Lower lobe of right lung (tissue), 2 donors: ENCODE results near the gene IDH3G. TPM values are rescaled to one million over a fixed set of nuclear protein-coding genes. Genes with fewer than 3 reads are reported as not detected.

Experiments used
- ATAC-seq, 2 donors: fragments of 200-7000 bp; cut with Tn5 transposase; one replicate each; pipeline ENCODE4 v1.9.1; 2020 to 2022; ENCODE audit warnings: mild to moderate bottlenecking in 2 of 2, moderate library complexity in 2 of 2
- DNase-seq: peaks from one replicate; pipeline ENCODE4 v3.0.0-alpha.2; 2020
- H3K27ac ChIP-seq: fragments of 200-600 bp; one replicate; pipeline ENCODE4 v1.8.0; 2022
- H3K27me3 ChIP-seq: fragments of 200-600 bp; one replicate; pipeline ENCODE4 v1.8.0; 2022; ENCODE audit warnings: low read depth
- H3K36me3 ChIP-seq: fragments of 200-600 bp; one replicate; pipeline ENCODE4 v1.8.0; 2022; ENCODE audit warnings: mild to moderate bottlenecking
- H3K4me1 ChIP-seq: fragments of 200-600 bp; one replicate; pipeline ENCODE4 v1.8.0; 2022
- H3K4me3 ChIP-seq: fragments of 200-600 bp; one replicate; pipeline ENCODE4 v1.8.0; 2022; ENCODE audit warnings: mild to moderate bottlenecking
- H3K9me3 ChIP-seq: fragments of 200-600 bp; one replicate; pipeline ENCODE4 v1.8.0; 2022
- intact Hi-C: fragments of 100-400 bp; cut with DNase I; formaldehyde crosslinking; loops from one replicate; pipeline ENCODE4 v1.11.0; 2022
- total RNA-seq: library from RNA; stranded (reverse); fragmentation: NEBNext Ultra II Directional; extraction: Animal tissue kit (Norgen Biotek cat#: 25700); gene quantifications from one replicate; pipeline ENCODE4 v1.2.1, GENCODE V29; 2021
- TF ChIP-seq, protein P1 (sequence below): fragments of 200-600 bp; IDR thresholded peaks from one replicate; pipeline ENCODE4 v1.8.0; 2022; ENCODE audit warnings: antibody characterized with exemption, mild to moderate bottlenecking
- donor health status: DM: no; HTN: yes; CAD: no; lungs with severe emphysema.

Gene IDH3G
- total RNA-seq, 1 donor from 2014 or later, result 50.1 TPM

DNA sequence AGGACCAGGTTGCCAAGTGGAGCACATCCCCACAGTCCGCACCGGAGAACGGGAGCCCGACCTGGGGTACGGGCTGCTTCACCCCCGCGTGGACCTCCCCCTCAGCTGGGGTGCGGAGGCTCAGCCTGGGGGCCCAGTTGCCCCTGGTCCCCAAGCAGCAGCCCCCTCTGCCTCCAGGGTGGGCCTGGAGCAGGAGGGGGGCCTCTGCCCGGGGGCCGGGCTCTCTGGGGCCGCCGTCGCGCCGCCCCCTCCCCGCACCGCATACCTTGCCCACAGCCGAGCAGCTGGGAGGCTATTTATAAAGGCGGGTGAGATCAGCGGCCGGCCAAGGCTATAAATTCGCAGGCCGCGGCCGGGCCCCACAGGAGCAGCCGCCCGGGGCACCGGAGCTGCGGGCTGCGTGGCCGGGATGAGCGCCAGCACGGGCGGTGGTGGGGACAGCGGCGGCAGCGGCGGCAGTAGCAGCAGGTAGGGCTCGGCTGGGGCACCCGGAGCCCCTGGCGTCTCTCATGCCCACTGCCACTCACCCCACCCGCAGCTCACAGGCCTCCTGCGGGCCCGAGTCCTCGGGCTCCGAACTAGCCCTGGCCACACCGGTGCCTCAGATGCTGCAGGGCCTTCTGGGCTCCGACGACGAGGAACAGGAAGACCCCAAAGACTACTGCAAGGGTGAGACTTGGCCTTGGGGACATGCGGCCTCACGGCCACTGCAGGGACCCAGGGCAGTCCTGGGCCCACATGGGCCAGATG lies 13.3 kb downstream of the IDH3G start, which contains the start of gene SRPK3:
SRPK3 (plus strand) TSS at position 364 of the 750 bp plus-strand sequence; CDS start at position 410, 46 bp downstream.
- Histone ChIP-seq H3K36me3 (peaks cover 9% of the 10 kb centered on the region), H3K4me3 (no peak within 1 kb of the TSS), H3K27me3 (no peaks in the 10 kb centered on the region), H3K27ac (no peak within 1 kb of the TSS), H3K4me1 (peaks cover 11% of the 10 kb centered on the region), H3K9me3 (no peaks in the 10 kb centered on the region)
- ATAC-seq (peak in 1 of 2 donors; percentile 12), DNase-seq (no peak)
- intact Hi-C loops, result no loop called here
- TF ChIP-seq, protein P1, sequence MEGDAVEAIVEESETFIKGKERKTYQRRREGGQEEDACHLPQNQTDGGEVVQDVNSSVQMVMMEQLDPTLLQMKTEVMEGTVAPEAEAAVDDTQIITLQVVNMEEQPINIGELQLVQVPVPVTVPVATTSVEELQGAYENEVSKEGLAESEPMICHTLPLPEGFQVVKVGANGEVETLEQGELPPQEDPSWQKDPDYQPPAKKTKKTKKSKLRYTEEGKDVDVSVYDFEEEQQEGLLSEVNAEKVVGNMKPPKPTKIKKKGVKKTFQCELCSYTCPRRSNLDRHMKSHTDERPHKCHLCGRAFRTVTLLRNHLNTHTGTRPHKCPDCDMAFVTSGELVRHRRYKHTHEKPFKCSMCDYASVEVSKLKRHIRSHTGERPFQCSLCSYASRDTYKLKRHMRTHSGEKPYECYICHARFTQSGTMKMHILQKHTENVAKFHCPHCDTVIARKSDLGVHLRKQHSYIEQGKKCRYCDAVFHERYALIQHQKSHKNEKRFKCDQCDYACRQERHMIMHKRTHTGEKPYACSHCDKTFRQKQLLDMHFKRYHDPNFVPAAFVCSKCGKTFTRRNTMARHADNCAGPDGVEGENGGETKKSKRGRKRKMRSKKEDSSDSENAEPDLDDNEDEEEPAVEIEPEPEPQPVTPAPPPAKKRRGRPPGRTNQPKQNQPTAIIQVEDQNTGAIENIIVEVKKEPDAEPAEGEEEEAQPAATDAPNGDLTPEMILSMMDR, result no peak

DNA sequence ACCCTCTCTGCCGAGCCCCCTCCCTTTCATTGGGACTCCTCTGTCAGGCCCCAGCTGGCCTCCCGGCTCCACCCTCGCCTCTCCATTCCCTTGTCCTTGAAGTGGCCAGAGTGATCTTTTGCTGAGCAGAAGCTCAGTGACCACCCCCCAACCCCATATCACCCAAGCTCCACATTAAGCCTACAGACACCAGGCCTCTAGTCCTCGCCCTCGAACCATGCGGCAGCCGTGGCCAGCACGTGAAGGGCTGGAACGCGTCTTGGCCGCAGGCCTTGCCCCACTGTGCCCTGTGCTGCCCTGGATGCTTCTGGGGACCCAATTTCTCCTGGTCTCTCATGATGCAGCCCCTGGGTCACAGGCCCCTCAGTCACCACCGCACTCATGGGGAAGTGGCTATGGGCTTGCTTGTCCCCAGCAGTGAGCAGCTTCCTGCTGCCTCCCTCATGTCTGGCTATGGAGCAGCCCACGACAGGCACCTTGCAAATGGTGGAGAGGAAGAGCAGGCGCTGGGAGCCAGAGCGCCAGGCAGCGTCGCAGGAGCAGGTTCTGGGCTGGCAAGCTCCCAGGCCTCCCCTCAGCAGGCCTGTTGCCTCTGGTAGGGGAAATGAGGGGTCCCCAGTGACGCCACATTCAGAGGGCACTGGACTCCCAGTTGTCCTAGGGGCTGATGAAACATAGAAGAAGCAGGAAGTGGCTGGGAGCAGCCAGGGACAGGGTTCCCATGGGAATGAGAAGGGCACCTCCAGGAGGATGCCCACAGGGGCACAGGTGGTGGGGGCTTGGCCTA lies 14.1 kb downstream of the IDH3G start:
- TF ChIP-seq, protein P1, result no peak
- Histone ChIP-seq H3K4me3 (no peak overlapping the region), H3K9me3 (no peaks in the 10 kb centered on the region), H3K36me3 (peaks cover 1% of the 10 kb centered on the region), H3K27ac (no peak overlapping the region), H3K4me1 (peaks cover 11% of the 10 kb centered on the region), H3K27me3 (no peaks in the 10 kb centered on the region)
- intact Hi-C loops, result no loop called here
- ATAC-seq (no peak), DNase-seq (no peak)

DNA sequence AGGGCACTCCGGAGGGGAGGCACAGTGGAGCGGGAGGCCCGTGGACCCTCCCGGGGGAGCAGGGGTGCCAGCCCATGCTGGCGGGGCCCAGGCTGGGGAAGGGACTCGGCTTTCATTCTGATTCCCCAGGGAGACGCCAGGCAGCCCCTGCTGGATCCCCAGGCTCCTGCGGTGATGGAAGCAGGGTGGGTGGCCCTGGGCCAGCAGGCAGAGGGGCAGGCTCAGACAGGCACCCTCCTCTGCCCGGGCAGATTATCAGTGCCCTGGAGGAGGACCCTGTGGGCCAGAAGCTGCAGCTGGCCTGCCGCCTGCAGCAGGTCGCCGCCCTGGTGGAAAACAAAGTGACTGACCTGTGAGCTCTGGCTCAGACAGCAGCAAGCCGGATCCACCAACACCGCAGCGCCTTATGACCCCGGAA lies 15.5 kb downstream of the IDH3G start:
- Histone ChIP-seq H3K4me1 (peaks cover 11% of the 10 kb centered on the region), H3K4me3 (no peak overlapping the region), H3K27ac (no peak overlapping the region), H3K27me3 (no peaks in the 10 kb centered on the region), H3K9me3 (no peaks in the 10 kb centered on the region), H3K36me3 (no peaks in the 10 kb centered on the region)
- no peak for DNase-seq
- intact Hi-C loops, result no loop called here
- TF ChIP-seq, protein P1, result no peak
- no peak for ATAC-seq

DNA sequence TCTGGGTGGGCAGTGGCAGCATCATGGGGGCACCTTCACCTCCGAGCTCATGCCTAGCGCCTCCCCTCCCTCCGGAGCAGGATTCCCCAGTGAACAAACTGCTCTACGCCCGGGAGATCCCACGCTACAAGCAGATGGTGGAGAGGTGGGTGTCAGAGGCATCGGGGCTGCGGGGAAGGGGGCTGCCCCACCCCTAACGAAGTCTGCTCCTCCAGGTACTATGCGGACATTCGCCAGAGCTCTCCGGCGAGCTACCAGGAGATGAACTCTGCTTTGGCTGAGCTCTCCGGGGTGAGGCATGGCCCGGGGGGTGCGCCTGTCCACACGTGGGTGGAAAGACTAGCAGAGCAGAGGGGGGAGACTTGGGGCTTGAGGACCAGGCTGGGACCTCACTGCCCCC lies 16.0 kb downstream of the IDH3G start:
- peaks cover 11% of the 10 kb centered on the region for H3K4me1 ChIP-seq
- intact Hi-C loops, result no loop called here
- no peaks in the 10 kb centered on the region for H3K9me3 ChIP-seq
- no peak overlapping the region for H3K4me3 ChIP-seq
- H3K27ac ChIP-seq, result no peak overlapping the region
- no peak for DNase-seq
- ATAC-seq, result no peak
- TF ChIP-seq, protein P1, result no peak
- H3K36me3 ChIP-seq, result no peaks in the 10 kb centered on the region
- H3K27me3 ChIP-seq, result no peaks in the 10 kb centered on the region

DNA sequence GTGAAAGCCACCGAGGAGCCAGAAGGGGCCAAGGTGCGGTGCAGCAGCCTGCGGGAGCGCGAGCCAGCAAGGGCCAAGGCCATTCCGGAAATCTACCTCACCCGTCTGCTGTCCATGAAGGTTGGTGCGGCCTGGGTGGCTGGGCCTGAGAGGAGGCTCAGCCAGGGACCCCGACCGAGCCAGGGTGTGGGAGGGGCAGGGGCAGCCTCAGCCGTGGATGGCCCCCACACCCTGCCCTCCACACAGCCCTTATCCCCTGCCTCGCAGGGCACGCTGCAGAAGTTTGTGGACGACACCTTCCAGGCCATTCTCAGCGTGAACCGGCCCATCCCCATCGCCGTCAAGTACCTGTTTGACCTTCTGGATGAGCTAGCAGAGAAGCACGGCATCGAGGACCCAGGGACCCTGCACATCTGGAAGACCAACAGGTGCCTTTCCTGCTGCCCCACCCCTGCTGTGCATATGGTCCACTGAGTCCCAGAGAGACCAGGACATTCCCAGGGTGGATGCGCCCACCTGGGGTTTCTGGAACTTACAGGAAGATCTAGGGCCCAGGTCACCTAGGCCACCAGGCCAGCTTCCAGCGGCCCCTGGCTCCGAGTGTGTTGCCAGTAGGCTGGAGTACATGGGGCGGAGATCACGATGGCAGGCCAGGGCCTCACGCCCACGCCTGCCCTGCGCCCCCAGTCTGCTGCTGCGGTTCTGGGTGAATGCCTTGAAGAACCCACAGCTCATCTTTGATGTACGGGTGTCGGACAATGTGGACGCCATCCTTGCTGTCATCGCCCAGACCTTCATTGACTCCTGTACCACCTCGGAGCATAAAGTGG lies 16.7 kb downstream of the IDH3G start:
- Histone ChIP-seq H3K4me1 (peaks cover 11% of the 10 kb centered on the region), H3K27ac (no peak overlapping the region), H3K9me3 (no peaks in the 10 kb centered on the region), H3K36me3 (no peaks in the 10 kb centered on the region), H3K4me3 (no peak overlapping the region), H3K27me3 (no peaks in the 10 kb centered on the region)
- ATAC-seq, result no peak
- TF ChIP-seq, protein P1, result no peak
- no peak for DNase-seq
- intact Hi-C loops, result no loop called here
